GM21367 (cell line): ENCODE measurements around the gene RGS5.

ENCODE experiments used
- ATAC-seq: cut with Tn5 transposase; IDR thresholded peaks from one replicate; pipeline ENCODE4 v1.9.1; 2021; ENCODE audit not compliant: unreplicated experiment

RGS5 gene

GRCh38 chr1:163147019-163147418, 55.7 kb downstream of the RGS5 start:
- no peak for ATAC-seq

GRCh38 chr1:163145435-163145834, 57.3 kb downstream of the RGS5 start:
- no peak for ATAC-seq

- no peak for ATAC-seq
These were observed 58.3 kb downstream of the RGS5 start for GRCh38 chr1:163144418-163144817.

- ATAC-seq: no peak
These were observed 60.6 kb downstream of the RGS5 start for GRCh38 chr1:163142152-163142551.

- no peak for ATAC-seq
These were observed 61.2 kb downstream of the RGS5 start for GRCh38 chr1:163141556-163141955.

GRCh38 chr1:163137556-163138265, 65.0 kb downstream of the RGS5 start:
- ATAC-seq: no peak

- ATAC-seq: no peak
These were observed 70.7 kb downstream of the RGS5 start for GRCh38 chr1:163131981-163132380.

- ATAC-seq: no peak
These were observed 72.4 kb downstream of the RGS5 start for GRCh38 chr1:163130225-163130856.

- ATAC-seq: no peak
These were observed 74.4 kb downstream of the RGS5 start for GRCh38 chr1:163128282-163128681.

- ATAC-seq: no peak
These were observed 77.9 kb downstream of the RGS5 start for GRCh38 chr1:163124812-163125211.

GRCh38 chr1:163120372-163120771, 82.3 kb downstream of the RGS5 start:
- no peak for ATAC-seq

GRCh38 chr1:163119707-163120106, 83.0 kb downstream of the RGS5 start:
- ATAC-seq: no peak

GRCh38 chr1:163115887-163116286, 86.8 kb downstream of the RGS5 start:
- ATAC-seq: no peak

GRCh38 chr1:163107655-163108054, 95.1 kb downstream of the RGS5 start:
- ATAC-seq: no peak

- ATAC-seq: no peak
These were observed 96.2 kb downstream of the RGS5 start for GRCh38 chr1:163106364-163106987.

GRCh38 chr1:163104385-163105099, 98.2 kb downstream of the RGS5 start:
- ATAC-seq: no peak

GRCh38 chr1:163102590-163102989, 100.1 kb downstream of the RGS5 start:
- no peak for ATAC-seq

GRCh38 chr1:163095213-163095612, 107.5 kb downstream of the RGS5 start:
- no peak for ATAC-seq

- ATAC-seq: no peak
These were observed 108.1 kb downstream of the RGS5 start for GRCh38 chr1:163094589-163094988.

GRCh38 chr1:163094182-163094581, 108.5 kb downstream of the RGS5 start:
- ATAC-seq: no peak

- no peak for ATAC-seq
These were observed 109.1 kb downstream of the RGS5 start for GRCh38 chr1:163093579-163093978.

- no peak for ATAC-seq
These were observed 109.5 kb downstream of the RGS5 start for GRCh38 chr1:163093169-163093568.
